ENCODE measurements around the gene CXCR1.

GRCh38 chr2:218192902-218193430 lies 26.2 kb upstream of the CXCR1 start:
- TF ChIP-seq CTCF (IDR thresholded peaks at IDR 0.05) = no peak
- TF ChIP-seq POLR2A (IDR thresholded peaks at IDR 0.05) = no peak
